AG09309 (cell line): ENCODE measurements around the gene COPS7A.

Experiments
- DNase-seq: peaks from one replicate; pipeline ENCODE4 v3.0.0-alpha.2; 2010; ENCODE audit warnings: low read depth
- H3K4me3 ChIP-seq: 2 replicates; pipeline ENCODE4 v1.5.1; 2011; ENCODE audit warnings: mild to moderate bottlenecking, low read depth, low read length, moderate library complexity; ENCODE audit not compliant: control insufficient read depth
- CTCF ChIP-seq: IDR thresholded peaks from 2 replicates; pipeline ENCODE4 v1.5.1; 2011; ENCODE audit warnings: mild to moderate bottlenecking, low read depth, low read length, inconsistent platforms; ENCODE audit not compliant: insufficient read depth, control insufficient read depth; ENCODE audit errors: missing control alignments

COPS7A gene

GRCh38 chr12:6766651-6767349, 43.0 kb downstream of the COPS7A start:
- H3K4me3 ChIP-seq, result peak overlapping the region; percentile 93
- TF ChIP-seq CTCF, result peak; percentile 49
- no peak for DNase-seq

GRCh38 chr12:6767353-6768319, 43.8 kb downstream of the COPS7A start:
- TF ChIP-seq CTCF, result no peak
- DNase-seq, result no peak
- peak overlapping the region; percentile 93 for H3K4me3 ChIP-seq

GRCh38 chr12:6768437-6768914, 44.6 kb downstream of the COPS7A start:
- H3K4me3 ChIP-seq, result peak overlapping the region; percentile 93
- TF ChIP-seq CTCF, result no peak
- DNase-seq, result no peak

GRCh38 chr12:6768990-6769389, 45.1 kb downstream of the COPS7A start:
- H3K4me3 ChIP-seq, result peak overlapping the region; percentile 93
- no peak for DNase-seq
- TF ChIP-seq CTCF, result no peak

- H3K4me3 ChIP-seq, result no peak overlapping the region
- no peak for DNase-seq
- TF ChIP-seq CTCF, result no peak
Measured at GRCh38 chr12:6769666-6770065, 45.8 kb downstream of the COPS7A start.

GRCh38 chr12:6770094-6770493, 46.2 kb downstream of the COPS7A start:
- no peak for TF ChIP-seq CTCF

More at GRCh38 chr12:6770094-6770493, 46.2 kb downstream of the COPS7A start:
- H3K4me3 ChIP-seq, result no peak overlapping the region
- no peak for DNase-seq
